HepG2 (cell line): ENCODE results near the gene CISD3. TPM values are rescaled to one million over a fixed set of nuclear protein-coding genes. Genes with fewer than 3 reads are reported as not detected.

ENCODE experiments used
- ATF7-NPFF ChIP-seq: sonication (generic); formaldehyde crosslinking; IDR thresholded peaks from 2 replicates; pipeline ENCODE4 v1.8.1; 2023; ENCODE audit warnings: mild to moderate bottlenecking, low read depth, missing genetic modification reagents, moderate library complexity
- GPBP1L1 ChIP-seq: sonication (generic); formaldehyde crosslinking; IDR thresholded peaks from 2 replicates; pipeline ENCODE4 v1.5.0; 2020; ENCODE audit warnings: mild to moderate bottlenecking, missing genetic modification reagents
- HDAC6 ChIP-seq: fragments of 200-600 bp; sonication (generic); IDR thresholded peaks from 2 replicates; pipeline ENCODE4 v1.7.0; 2017; ENCODE audit warnings: mild to moderate bottlenecking, antibody characterized with exemption, low read length, low read depth
- MAFF ChIP-seq: IDR thresholded peaks from 2 replicates; pipeline ENCODE4 v1.6.1; 2011; ENCODE audit warnings: low read depth, low read length, improper control_type of control experiment
- NR2F6 ChIP-seq, 2 experiments: IDR thresholded peaks; 2 replicates each; pipeline ENCODE4 v1.6.1; 2016; ENCODE audit warnings: antibody characterized with exemption in 1 of 2, mild to moderate bottlenecking in 1 of 2
- RBFOX2 ChIP-seq: fragments of 200-400 bp; formaldehyde crosslinking; IDR thresholded peaks from 2 replicates; pipeline ENCODE4 v1.6.1; 2017; ENCODE audit warnings: low read depth, mild to moderate bottlenecking, low read length
- XBP1 ChIP-seq: sonication (generic); formaldehyde crosslinking; IDR thresholded peaks from 2 replicates; pipeline ENCODE4 v1.5.0; 2020; ENCODE audit warnings: missing genetic modification reagents
- ZNF317 ChIP-seq: sonication (generic); formaldehyde crosslinking; IDR thresholded peaks from 2 replicates; pipeline ENCODE4 v1.5.0; 2020; ENCODE audit warnings: mild to moderate bottlenecking, missing genetic modification reagents
- ZNF574 ChIP-seq: sonication (generic); formaldehyde crosslinking; IDR thresholded peaks from 2 replicates; pipeline ENCODE4 v1.4.0; 2020; ENCODE audit warnings: missing genetic modification reagents
- polyA plus RNA-seq, 8 experiments: library from polyadenylated mRNA; depleted of rRNA in 3 of 8; stranded (reverse) in 7 of 8; unstranded in 1 of 8; fragments of >200 nt; fragmentation: Illumina TruSeq in 4 of 8; extraction: Trizol in 4 of 8; gene quantifications; 2 replicates each; pipeline versions ENCODE4 v1.2.1 to v1.2.3, GENCODE V29; 2011 to 2016; ENCODE audit warnings: low read depth in 4 of 8, missing spikeins in 1 of 8, mixed read lengths in 1 of 8; ENCODE audit not compliant: insufficient read depth in 1 of 8
- total RNA-seq, 5 experiments: library from RNA; depleted of rRNA; stranded (reverse); fragments of >200 nt; fragmentation: Illumina TruSeq; extraction: Trizol; gene quantifications; 2 replicates each; pipeline ENCODE4 v1.2.3, GENCODE V29; 2016; ENCODE audit warnings: low read depth in 1 of 5
- TF ChIP-seq, protein P1 (sequence below): sonication (generic); formaldehyde crosslinking; IDR thresholded peaks from 2 replicates; pipeline ENCODE4 v1.4.0; 2020; ENCODE audit warnings: low read depth, mild to moderate bottlenecking, missing genetic modification reagents
- TF ChIP-seq, protein P2 (sequence below): sonication (generic); formaldehyde crosslinking; IDR thresholded peaks from 2 replicates; pipeline ENCODE4 v1.4.0; 2020; ENCODE audit warnings: mild to moderate bottlenecking, missing genetic modification reagents, borderline replicate concordance
- TF ChIP-seq, protein P3 (sequence below): IDR thresholded peaks from 2 replicates; pipeline ENCODE4 v1.6.1; 2016; ENCODE audit warnings: low read depth, control low read depth
- TF ChIP-seq, protein P4 (sequence below): sonication (generic); formaldehyde crosslinking; IDR thresholded peaks from 2 replicates; pipeline ENCODE4 v1.4.0; 2020; ENCODE audit warnings: mild to moderate bottlenecking, missing genetic modification reagents

CISD3 gene
- total and polyA plus RNA-seq, 2 of the 13 experiments (the other 11 are each of a cell fraction or from before 2014, with no cell fraction given), result 30.0 to 34.1 TPM

DNA sequence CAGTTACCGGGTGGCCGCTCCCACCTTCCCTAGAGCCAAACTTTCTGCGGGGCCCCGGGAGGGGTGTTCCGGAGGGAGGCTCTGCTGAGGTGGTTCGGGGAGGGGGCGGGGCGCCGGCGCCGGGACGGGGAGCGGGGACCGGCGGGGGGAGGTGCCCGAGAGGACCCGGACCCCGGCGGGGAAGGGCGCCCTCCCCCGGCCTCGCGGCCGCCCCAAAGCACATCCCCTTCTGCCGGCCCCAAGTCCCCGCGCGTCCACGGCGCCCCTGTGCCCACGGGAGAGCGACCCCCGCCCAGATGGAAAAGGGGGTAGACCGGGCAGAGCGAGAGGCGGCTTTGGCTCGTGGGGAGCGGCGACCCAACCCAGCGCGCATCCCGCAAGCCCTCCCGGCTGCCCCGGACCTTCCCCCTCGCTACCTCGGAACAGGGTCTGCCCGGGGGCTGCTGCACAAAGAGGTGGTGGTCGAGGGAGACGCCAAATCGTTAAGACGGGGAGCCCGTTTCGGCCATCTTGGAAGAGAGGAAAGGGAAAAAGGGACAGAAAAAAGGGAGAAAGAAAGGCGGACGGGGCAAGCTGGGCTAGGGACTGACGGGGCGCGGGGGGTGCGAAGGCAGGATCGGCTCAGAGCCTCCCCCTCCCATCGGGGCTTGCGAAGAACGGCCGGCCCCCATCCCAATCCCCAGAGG is 17.5 kb downstream of the CISD3 start (continued):
- TF ChIP-seq GPBP1L1 (no peak), ZNF317 (no peak), RBFOX2 (peak; percentile 85), ATF7-NPFF (CRISPR knock-in tag) (no peak), XBP1 (CRISPR knock-in tag) (no peak), MAFF (no peak), ZNF574 (CRISPR knock-in tag) (peak; percentile 42; the same call in 1 of the 2 replicates), NR2F6 (IDR thresholded peaks at IDR 0.05) (no peak), NR2F6 (CRISPR knock-in tag; IDR thresholded peaks at IDR 0.05) (no peak), HDAC6 (no peak)
- TF ChIP-seq, protein P1, sequence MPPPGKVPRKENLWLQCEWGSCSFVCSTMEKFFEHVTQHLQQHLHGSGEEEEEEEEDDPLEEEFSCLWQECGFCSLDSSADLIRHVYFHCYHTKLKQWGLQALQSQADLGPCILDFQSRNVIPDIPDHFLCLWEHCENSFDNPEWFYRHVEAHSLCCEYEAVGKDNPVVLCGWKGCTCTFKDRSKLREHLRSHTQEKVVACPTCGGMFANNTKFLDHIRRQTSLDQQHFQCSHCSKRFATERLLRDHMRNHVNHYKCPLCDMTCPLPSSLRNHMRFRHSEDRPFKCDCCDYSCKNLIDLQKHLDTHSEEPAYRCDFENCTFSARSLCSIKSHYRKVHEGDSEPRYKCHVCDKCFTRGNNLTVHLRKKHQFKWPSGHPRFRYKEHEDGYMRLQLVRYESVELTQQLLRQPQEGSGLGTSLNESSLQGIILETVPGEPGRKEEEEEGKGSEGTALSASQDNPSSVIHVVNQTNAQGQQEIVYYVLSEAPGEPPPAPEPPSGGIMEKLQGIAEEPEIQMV, result no peak
- TF ChIP-seq, protein P2, sequence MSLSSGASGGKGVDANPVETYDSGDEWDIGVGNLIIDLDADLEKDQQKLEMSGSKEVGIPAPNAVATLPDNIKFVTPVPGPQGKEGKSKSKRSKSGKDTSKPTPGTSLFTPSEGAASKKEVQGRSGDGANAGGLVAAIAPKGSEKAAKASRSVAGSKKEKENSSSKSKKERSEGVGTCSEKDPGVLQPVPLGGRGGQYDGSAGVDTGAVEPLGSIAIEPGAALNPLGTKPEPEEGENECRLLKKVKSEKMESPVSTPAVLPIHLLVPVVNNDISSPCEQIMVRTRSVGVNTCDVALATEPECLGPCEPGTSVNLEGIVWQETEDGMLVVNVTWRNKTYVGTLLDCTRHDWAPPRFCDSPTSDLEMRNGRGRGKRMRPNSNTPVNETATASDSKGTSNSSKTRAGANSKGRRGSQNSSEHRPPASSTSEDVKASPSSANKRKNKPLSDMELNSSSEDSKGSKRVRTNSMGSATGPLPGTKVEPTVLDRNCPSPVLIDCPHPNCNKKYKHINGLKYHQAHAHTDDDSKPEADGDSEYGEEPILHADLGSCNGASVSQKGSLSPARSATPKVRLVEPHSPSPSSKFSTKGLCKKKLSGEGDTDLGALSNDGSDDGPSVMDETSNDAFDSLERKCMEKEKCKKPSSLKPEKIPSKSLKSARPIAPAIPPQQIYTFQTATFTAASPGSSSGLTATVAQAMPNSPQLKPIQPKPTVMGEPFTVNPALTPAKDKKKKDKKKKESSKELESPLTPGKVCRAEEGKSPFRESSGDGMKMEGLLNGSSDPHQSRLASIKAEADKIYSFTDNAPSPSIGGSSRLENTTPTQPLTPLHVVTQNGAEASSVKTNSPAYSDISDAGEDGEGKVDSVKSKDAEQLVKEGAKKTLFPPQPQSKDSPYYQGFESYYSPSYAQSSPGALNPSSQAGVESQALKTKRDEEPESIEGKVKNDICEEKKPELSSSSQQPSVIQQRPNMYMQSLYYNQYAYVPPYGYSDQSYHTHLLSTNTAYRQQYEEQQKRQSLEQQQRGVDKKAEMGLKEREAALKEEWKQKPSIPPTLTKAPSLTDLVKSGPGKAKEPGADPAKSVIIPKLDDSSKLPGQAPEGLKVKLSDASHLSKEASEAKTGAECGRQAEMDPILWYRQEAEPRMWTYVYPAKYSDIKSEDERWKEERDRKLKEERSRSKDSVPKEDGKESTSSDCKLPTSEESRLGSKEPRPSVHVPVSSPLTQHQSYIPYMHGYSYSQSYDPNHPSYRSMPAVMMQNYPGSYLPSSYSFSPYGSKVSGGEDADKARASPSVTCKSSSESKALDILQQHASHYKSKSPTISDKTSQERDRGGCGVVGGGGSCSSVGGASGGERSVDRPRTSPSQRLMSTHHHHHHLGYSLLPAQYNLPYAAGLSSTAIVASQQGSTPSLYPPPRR, result 0 out of 2 replicates have a peak, but pooled peaks have one; percentile 13
- TF ChIP-seq, protein P3, sequence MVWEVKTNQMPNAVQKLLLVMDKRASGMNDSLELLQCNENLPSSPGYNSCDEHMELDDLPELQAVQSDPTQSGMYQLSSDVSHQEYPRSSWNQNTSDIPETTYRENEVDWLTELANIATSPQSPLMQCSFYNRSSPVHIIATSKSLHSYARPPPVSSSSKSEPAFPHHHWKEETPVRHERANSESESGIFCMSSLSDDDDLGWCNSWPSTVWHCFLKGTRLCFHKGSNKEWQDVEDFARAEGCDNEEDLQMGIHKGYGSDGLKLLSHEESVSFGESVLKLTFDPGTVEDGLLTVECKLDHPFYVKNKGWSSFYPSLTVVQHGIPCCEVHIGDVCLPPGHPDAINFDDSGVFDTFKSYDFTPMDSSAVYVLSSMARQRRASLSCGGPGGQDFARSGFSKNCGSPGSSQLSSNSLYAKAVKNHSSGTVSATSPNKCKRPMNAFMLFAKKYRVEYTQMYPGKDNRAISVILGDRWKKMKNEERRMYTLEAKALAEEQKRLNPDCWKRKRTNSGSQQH (CRISPR knock-in tag), result no peak
- TF ChIP-seq, protein P4, sequence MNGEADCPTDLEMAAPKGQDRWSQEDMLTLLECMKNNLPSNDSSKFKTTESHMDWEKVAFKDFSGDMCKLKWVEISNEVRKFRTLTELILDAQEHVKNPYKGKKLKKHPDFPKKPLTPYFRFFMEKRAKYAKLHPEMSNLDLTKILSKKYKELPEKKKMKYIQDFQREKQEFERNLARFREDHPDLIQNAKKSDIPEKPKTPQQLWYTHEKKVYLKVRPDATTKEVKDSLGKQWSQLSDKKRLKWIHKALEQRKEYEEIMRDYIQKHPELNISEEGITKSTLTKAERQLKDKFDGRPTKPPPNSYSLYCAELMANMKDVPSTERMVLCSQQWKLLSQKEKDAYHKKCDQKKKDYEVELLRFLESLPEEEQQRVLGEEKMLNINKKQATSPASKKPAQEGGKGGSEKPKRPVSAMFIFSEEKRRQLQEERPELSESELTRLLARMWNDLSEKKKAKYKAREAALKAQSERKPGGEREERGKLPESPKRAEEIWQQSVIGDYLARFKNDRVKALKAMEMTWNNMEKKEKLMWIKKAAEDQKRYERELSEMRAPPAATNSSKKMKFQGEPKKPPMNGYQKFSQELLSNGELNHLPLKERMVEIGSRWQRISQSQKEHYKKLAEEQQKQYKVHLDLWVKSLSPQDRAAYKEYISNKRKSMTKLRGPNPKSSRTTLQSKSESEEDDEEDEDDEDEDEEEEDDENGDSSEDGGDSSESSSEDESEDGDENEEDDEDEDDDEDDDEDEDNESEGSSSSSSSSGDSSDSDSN (CRISPR knock-in tag), result peak; percentile 47; the same call in 1 of the 2 replicates
